ENCODE measurements around the gene RASSF8.

DNA sequence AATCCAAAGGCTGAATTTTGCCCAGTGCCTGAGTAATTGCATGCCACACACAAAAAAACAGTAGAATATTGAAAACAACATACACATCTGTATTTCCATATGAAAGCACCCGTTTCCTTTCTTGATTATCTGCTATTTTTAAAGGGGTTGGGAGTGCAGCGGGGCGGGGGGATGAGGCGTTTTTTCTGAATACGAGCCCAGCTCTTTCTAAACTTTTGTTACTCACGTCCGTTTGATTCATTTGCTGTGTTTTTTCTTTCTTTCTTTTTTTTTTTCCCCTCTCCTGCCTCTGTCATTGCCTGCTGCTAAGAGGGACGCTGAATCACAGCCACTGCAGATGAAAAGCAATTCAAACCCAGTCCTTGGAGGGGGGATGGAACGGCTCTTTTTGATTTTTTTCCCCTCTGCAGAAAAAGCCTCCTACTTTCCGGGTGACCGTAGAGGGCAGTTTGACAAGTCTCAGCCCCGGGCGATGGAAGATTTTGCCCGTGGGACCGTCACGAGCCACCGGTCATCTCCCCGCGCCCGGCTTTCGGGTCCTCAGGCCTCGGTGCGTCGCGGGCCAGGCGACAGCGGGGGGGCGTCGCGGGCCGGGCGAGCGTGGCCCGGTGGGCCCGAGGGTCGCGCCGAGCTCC lies 572 bp upstream of the RASSF8 start:
- no peak for TF ChIP-seq CTCF (IDR thresholded peaks at IDR 0.05)
- no peak for TF ChIP-seq EZH2 (IDR thresholded peaks at IDR 0.05)
